NCI-H510A treated with DMSO at 0.1 percent for 48 hours (cell line): ENCODE measurements around the gene LPP.

ENCODE experiments used
- DNase-seq: peaks from one replicate; lab custom pipeline; 2025; lab: John Stamatoyannopoulos, UW

Gene LPP

GRCh38 chr3:188170461-188171459 lies 16.8 kb downstream of the LPP start:
- no peak for DNase-seq

GRCh38 chr3:188171682-188172467 lies 17.9 kb downstream of the LPP start:
- DNase-seq, result no peak

- DNase-seq, result peak; percentile 77
These were observed 20.5 kb downstream of the LPP start for GRCh38 chr3:188174317-188175044.

DNA sequence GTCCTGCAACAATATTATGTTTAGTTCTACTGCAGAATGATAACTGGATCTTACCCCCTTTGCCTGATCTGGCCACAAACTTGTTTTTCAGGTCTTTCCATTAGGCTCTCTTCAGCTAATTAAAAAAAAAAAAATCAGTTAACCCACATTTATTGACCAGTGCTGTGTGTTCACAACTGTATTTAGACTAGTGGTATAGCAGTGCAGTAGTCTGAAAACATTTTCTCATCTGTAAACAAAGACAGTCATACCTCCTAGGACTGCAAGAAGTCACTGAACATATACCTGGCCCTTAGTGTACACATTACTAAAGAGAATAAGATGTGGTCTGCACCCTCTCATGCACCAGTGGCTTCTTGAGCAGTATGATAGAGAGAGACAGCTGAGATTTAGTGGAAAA lies 22.5 kb downstream of the LPP start:
- no peak for DNase-seq

DNA sequence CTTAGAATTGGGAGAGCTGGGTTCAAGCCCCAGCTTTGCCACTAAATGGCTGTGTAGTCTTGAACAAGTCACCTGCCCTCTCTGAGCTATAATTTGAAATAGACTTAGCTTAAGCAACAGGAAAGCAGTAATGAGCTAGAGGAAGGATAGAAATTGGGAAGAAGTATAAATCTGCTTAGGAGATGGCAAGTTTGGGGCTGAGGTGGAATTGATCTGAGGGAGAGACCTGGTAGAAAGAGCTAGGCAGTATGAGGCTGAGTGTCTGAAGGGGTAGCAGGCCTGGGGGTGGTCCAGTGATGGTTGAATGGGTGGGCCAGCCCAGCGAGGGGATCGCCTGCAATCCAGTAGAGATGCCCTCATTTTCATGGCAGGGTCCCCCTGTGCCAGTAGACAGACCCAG lies 22.9 kb downstream of the LPP start:
- DNase-seq, result no peak

GRCh38 chr3:188177721-188178120 lies 23.8 kb downstream of the LPP start:
- DNase-seq, result no peak

GRCh38 chr3:188178293-188178936 lies 24.5 kb downstream of the LPP start:
- peak; percentile 58 for DNase-seq

GRCh38 chr3:188179006-188179966 lies 25.3 kb downstream of the LPP start:
- peak; percentile 92 for DNase-seq

DNA sequence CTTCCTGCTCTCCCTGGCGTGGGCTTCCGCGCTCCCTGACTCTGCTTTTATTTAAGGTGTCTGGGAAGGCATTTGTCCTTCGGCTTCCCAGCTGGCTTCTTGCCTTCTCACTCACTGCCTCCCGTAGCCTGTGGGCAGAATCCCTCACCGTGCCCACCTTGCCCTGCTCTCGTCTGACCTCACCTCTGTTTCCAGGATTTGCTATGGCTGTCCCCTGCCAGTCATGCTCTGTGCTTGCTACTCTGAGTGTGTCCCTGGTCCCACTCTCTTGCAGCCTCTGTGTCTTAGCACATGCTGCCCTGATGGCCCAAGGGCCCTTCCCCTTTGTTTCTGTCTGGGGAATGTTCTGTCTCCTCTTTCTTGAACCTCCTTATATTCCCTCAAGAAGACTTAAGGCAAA lies 26.2 kb downstream of the LPP start:
- no peak for DNase-seq

GRCh38 chr3:188183452-188183851 lies 29.5 kb downstream of the LPP start:
- DNase-seq, result no peak

DNA sequence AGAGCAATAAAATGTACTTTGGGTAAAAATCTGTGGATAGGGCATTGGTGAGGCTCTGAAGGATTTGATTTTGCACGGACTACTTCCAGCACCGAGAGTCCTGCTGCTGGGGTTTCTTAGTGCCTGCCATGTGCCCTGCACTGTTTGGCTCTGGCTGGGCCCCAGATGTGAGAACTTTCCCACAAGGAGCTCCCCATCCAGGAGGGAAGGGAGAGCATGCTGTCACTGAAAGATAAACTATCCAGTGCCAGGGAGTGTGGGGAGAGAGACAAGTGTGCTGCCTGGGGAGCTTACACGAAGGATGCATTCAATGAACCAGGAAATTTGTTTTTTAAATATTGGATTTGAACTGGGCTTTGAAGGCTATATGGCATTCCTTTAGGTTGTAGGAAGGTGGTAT lies 30.2 kb downstream of the LPP start:
- no peak for DNase-seq

GRCh38 chr3:188184649-188185048 lies 30.7 kb downstream of the LPP start:
- no peak for DNase-seq

GRCh38 chr3:188185717-188186251 lies 31.8 kb downstream of the LPP start:
- peak; percentile 70 for DNase-seq

GRCh38 chr3:188187053-188187452 lies 33.1 kb downstream of the LPP start:
- no peak for DNase-seq

GRCh38 chr3:188188911-188189310 lies 35.0 kb downstream of the LPP start:
- no peak for DNase-seq

DNA sequence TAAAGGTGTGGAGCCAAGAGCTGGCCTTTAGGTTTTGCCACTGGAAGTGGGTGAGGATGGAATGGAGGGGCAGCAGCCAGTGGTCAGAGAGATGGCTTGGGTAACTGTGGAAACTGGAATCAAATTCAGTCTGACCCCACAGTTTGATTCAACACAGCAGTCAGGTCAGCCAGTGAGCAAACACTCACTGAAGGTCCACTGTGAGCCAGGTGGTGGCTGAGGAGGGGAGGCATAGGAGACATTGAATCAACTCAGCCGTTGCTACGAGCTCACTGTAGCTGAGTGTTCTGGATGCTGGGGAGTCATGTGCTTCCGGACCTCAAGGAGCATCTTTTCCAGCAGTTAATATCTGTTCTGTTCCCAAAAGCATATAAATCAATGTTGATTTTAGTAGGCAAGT lies 37.5 kb downstream of the LPP start:
- DNase-seq, result no peak

DNA sequence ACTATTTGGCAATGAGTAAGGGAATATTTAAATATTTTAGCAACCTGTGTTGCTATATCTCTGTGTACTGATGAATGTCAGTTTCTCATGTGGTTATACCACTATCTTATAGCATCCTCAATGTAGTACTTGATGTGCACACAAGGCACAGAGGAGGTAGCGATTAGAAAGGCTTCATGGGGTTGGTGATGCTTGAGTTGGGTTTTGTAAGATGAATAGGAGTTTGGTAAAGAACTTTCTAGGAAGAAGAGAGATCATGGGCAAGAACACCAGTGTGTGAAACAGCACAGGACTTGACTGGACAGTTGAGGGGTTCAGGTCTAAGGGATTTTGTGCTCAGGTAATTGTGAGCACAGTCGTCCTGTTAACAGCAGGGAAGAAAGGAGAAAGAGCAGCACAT lies 38.1 kb downstream of the LPP start:
- no peak for DNase-seq

DNA sequence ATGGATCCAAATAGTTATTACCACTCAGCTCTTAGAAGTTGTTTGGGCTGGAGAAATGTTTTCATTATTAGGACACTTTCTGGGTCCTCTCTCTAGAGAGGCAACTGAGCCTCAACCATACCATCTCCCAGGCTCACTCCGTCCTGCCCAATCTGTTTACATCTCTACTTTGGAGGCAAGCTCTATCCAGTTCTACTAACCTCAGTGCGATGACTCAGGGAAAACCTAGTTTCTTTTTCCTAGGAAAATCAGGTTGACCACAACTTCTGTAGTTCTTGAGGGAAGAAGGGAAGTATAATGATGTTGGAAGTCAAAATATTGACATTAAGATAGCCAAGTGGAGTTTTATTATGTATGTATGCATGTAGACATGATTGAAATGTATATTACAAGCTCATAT lies 40.4 kb downstream of the LPP start:
- no peak for DNase-seq

DNA sequence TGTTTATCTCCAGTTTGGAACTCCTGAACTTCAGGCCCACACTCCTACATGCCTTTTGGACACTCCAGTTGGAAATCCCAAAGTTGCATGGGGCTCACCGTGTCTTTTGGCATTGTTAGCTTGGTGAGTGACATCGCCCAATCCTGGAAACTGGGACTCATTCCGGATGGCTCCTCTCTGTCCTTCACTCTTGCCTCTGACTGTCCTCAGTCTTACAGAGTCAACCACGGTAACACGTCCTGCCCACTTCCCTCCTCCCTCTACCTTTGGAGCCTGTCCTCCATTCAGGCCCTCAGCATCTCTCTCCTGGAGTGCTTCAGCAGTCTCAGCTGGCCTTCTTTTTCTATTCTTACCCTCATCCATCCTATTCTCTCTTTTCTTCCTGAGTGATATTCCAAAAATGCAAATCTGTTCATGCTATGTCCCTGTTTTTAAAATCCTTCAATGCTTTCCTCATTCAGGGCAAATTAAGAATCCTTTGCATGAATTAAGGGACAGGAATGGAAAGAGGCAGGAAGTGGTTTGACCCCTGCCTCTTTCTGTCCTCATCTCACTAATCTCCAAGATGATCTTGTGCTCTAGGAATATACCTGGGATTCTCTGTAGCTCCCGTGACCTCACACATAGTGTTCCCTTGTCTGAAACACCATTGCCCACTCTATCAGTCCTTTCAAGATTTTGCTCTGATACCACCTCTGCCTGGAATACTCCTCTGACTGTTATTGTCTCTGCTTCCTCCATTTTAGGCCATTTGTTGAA lies 42.5 kb downstream of the LPP start:
- DNase-seq, result no peak
